ENCODE data around the gene DEDD2.

The DEDD2 gene

DNA sequence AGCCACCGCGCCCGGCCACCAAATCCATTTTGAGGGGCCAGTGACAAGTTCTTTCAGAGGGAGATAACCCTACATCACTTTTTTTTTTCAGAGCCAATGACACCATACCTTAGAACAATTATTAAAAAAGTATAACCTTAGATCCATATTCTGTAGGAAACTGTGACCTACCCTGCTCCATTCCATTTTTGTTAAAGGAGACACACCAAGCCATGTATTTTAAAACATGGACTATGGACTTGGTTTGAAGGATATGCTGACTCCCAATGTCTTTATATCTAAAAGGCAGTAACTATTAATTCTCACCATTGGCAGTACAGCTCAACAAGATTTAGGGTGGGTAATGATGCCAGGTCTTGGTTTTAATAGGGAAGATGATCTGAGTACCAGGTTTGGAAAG lies 23.8 kb upstream of the DEDD2 start:
- H3K4me3 ChIP-seq (ENCODE audit: low read depth in 1 of 5, low read length in 5 of 5): peak overlapping the region; percentile 76 to 92 (median 77)
- peaks cover 0 to 23% (median 14%) of the 10 kb centered on the region in 5 donors for H3K36me3 ChIP-seq (ENCODE audit: control insufficient read depth in 5 of 5, insufficient read depth in 5 of 5, low read length in 5 of 5)
- H3K27ac ChIP-seq (ENCODE audit: low read depth, low read length): peak overlapping the region; percentile 70
- H3K4me1 ChIP-seq (ENCODE audit: control insufficient read depth in 5 of 5, insufficient read depth in 5 of 5, low read length in 5 of 5): peaks cover 20 to 50% (median 43%) of the 10 kb centered on the region in 5 donors
- peak overlapping the region; percentile 92 to 99 (median 98) for H3K9ac ChIP-seq (ENCODE audit: low read length in 5 of 5)
- no peaks in the 10 kb centered on the region for H3K9me3 ChIP-seq (ENCODE audit: control insufficient read depth in 5 of 5, low read length in 5 of 5)
- H3K27me3 ChIP-seq (ENCODE audit: control insufficient read depth in 5 of 5, insufficient read depth in 4 of 5, low read length in 5 of 5): peaks cover 0 to 7% (median 0%) of the 10 kb centered on the region in 5 donors

DNA sequence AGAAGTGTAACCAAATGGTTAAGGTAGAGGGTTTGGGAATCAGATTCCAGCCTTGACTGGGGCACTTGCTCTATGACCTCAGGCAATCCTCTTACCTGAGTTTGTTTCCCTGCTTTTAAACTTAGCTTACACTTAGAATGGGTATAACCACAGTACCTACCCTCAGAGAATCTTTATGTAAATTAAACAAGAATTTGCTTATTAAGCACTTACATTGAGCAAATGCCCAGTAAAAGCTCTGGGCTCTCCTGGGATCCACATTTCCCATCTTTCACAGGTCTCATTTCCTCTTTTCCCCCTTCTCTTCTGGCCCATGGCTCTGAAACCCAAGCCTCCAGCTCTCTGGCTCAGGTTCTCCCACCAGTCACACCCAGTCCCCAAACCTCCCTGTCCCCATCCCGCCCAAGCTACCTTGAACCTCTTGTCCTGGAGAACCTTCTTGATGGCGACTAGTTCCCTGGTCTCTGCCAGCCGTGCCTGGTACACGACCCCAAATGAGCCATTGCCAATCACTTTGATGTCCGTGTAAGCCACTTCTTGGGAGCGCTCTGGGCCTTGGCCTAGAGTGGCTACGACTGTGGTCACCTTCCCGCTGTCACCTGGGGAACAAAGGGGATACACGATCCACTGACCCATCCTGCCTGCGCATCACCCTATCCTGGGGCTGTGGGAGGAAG lies 22.2 kb upstream of the DEDD2 start:
- Histone ChIP-seq H3K36me3 (ENCODE audit: control insufficient read depth in 5 of 5, insufficient read depth in 5 of 5, low read length in 5 of 5) (peaks cover 0 to 39% (median 30%) of the 10 kb centered on the region in 5 donors), H3K4me1 (ENCODE audit: control insufficient read depth in 5 of 5, insufficient read depth in 5 of 5, low read length in 5 of 5) (peaks cover 19 to 36% (median 32%) of the 10 kb centered on the region in 5 donors), H3K27me3 (ENCODE audit: control insufficient read depth in 5 of 5, insufficient read depth in 4 of 5, low read length in 5 of 5) (peaks cover 0 to 7% (median 0%) of the 10 kb centered on the region in 5 donors), H3K9ac (ENCODE audit: low read length in 5 of 5) (peak overlapping the region in 1 of 5 donors; percentile 28), H3K4me3 (ENCODE audit: low read depth in 1 of 5, low read length in 5 of 5) (no peak overlapping the region), H3K27ac (ENCODE audit: low read depth, low read length) (no peak overlapping the region), H3K9me3 (ENCODE audit: control insufficient read depth in 5 of 5, low read length in 5 of 5) (no peaks in the 10 kb centered on the region)

DNA sequence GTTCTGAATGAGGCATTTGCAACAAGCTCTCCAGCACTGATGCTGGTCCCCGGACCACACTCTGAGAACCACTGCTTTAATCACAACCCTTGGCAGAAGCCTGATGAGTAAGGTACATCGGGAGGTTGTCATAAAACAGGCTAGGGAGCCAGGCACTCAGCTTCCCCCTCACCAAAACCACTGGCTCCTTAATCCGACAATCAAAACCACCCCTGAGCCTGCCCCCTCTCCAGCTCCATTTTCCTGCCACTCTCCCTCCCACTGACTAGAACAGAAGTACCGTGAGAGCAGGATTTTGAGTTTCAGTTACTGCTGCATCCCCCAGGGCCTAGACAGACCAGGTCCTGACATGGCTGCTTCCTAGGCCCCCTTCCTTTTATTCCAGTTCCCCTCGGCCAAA lies 17.7 kb upstream of the DEDD2 start:
- Histone ChIP-seq H3K4me3 (ENCODE audit: low read depth in 1 of 5, low read length in 5 of 5) (no peak overlapping the region), H3K27me3 (ENCODE audit: control insufficient read depth in 5 of 5, insufficient read depth in 4 of 5, low read length in 5 of 5) (no peaks in the 10 kb centered on the region), H3K9me3 (ENCODE audit: control insufficient read depth in 5 of 5, low read length in 5 of 5) (no peaks in the 10 kb centered on the region), H3K27ac (ENCODE audit: low read depth, low read length) (no peak overlapping the region), H3K9ac (ENCODE audit: low read length in 5 of 5) (peak overlapping the region in 1 of 5 donors; percentile 48), H3K36me3 (ENCODE audit: control insufficient read depth in 5 of 5, insufficient read depth in 5 of 5, low read length in 5 of 5) (peaks cover 0 to 81% (median 73%) of the 10 kb centered on the region in 5 donors), H3K4me1 (ENCODE audit: control insufficient read depth in 5 of 5, insufficient read depth in 5 of 5, low read length in 5 of 5) (peaks cover 0 to 10% (median 6%) of the 10 kb centered on the region in 5 donors)

DNA sequence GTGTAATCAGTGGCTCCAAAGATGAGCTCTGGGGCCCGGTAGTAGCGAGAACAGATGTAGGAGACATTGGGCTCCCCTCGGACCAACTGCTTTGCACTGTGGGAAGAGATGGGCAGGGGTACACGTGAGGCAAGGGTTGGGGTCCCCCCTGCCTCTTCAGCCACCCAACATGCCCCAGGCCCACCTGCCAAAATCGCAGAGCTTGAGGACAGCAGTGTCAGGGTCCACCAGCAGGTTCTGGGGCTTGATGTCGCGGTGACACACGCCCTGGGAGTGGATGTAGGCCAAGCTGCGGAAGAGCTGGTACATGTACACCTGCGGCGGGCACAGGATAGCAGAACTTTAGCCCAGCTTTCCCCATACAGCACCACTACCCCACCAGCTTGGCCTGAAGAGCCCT lies 16.9 kb upstream of the DEDD2 start:
- Histone ChIP-seq H3K27me3 (ENCODE audit: control insufficient read depth in 5 of 5, insufficient read depth in 4 of 5, low read length in 5 of 5) (no peaks in the 10 kb centered on the region), H3K4me3 (ENCODE audit: low read depth in 1 of 5, low read length in 5 of 5) (no peak overlapping the region), H3K27ac (ENCODE audit: low read depth, low read length) (no peak overlapping the region), H3K9me3 (ENCODE audit: control insufficient read depth in 5 of 5, low read length in 5 of 5) (no peaks in the 10 kb centered on the region), H3K9ac (ENCODE audit: low read length in 5 of 5) (peak overlapping the region in 1 of 5 donors; percentile 46), H3K36me3 (ENCODE audit: control insufficient read depth in 5 of 5, insufficient read depth in 5 of 5, low read length in 5 of 5) (peaks cover 0 to 80% (median 77%) of the 10 kb centered on the region in 5 donors), H3K4me1 (ENCODE audit: control insufficient read depth in 5 of 5, insufficient read depth in 5 of 5, low read length in 5 of 5) (peaks cover 2 to 11% (median 7%) of the 10 kb centered on the region in 5 donors)

DNA sequence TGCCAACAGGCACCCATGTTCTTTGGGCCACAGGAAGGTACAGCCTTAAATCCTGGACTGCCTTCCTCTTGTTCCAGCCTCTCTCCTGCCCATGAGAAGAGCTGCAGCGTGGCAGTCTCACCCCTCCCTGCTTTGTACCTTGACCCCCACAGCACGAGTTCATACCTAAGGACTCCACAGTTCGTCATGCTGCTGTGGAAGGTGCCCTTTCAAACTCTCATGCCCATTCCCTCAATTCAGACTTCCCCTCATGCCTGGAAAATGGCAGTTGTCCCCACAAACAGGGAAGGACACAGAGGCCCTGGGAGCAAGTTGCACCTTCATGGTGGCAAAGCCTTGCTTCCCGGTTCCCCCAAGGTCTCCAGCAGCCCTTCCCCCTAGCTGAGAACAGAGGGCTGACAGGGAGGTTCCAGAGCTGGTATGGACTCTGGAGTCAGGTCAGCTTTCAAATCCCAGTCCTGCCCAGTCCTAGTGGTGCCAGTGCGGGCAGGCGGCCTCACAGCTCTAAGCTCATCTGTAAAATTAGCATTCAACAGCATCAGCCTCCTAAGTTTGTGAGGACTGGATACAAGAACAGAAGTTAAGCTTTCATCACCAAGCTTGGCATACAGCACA lies 16.3 kb upstream of the DEDD2 start:
- H3K27ac ChIP-seq (ENCODE audit: low read depth, low read length): no peak overlapping the region
- peaks cover 2 to 11% (median 4%) of the 10 kb centered on the region in 5 donors for H3K4me1 ChIP-seq (ENCODE audit: control insufficient read depth in 5 of 5, insufficient read depth in 5 of 5, low read length in 5 of 5)
- H3K9me3 ChIP-seq (ENCODE audit: control insufficient read depth in 5 of 5, low read length in 5 of 5): no peaks in the 10 kb centered on the region
- H3K9ac ChIP-seq (ENCODE audit: low read length in 5 of 5): peak overlapping the region in 1 of 5 donors; percentile 46
- no peak overlapping the region for H3K4me3 ChIP-seq (ENCODE audit: low read depth in 1 of 5, low read length in 5 of 5)
- peaks cover 0 to 80% (median 77%) of the 10 kb centered on the region in 5 donors for H3K36me3 ChIP-seq (ENCODE audit: control insufficient read depth in 5 of 5, insufficient read depth in 5 of 5, low read length in 5 of 5)
- no peaks in the 10 kb centered on the region for H3K27me3 ChIP-seq (ENCODE audit: control insufficient read depth in 5 of 5, insufficient read depth in 4 of 5, low read length in 5 of 5)

DNA sequence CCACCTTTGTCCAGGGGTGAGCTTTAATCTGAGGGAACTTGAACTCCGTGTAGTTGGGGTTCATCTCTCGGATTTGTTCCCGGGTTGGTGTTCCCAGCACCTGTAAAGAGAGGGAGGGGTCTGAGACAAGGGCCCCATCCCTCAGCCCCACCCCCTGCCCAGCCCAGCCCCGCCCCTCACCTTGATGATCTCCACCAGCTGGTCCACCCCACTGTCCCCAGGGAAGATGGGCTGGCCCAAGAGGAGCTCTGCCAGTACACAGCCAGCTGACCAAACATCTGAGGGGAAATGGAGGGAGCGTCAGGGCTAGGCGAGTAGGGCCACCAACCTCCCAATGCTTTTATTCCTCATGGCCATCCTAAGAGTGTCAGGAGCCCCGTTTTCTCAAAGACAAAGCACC lies 15.6 kb upstream of the DEDD2 start:
- Histone ChIP-seq H3K4me3 (ENCODE audit: low read depth in 1 of 5, low read length in 5 of 5) (no peak overlapping the region), H3K27ac (ENCODE audit: low read depth, low read length) (no peak overlapping the region), H3K9ac (ENCODE audit: low read length in 5 of 5) (no peak overlapping the region)

DNA sequence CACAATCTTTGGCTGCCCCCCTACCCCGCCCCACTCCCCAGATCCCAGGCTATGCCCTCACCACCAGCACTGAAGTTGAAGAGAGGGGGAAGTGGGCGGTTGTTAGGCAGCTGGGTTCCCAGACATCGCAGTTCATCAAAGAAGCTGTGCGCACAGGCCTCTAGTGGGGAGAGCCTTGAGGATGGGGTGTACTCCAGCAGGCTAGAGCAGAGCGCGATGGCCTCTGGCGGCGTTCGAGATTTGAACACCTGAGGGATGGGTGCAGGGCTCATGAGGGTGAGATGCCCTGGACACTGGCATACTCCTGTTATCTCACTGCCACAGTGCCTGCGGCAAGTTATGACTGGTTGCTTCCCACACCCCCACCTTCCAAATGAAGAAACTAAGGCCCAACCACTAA lies 15.0 kb upstream of the DEDD2 start:
- peaks cover 0 to 91% (median 83%) of the 10 kb centered on the region in 5 donors for H3K36me3 ChIP-seq (ENCODE audit: control insufficient read depth in 5 of 5, insufficient read depth in 5 of 5, low read length in 5 of 5)
- no peak overlapping the region for H3K4me3 ChIP-seq (ENCODE audit: low read depth in 1 of 5, low read length in 5 of 5)
- peaks cover 2 to 11% (median 4%) of the 10 kb centered on the region in 5 donors for H3K4me1 ChIP-seq (ENCODE audit: control insufficient read depth in 5 of 5, insufficient read depth in 5 of 5, low read length in 5 of 5)
- H3K9me3 ChIP-seq (ENCODE audit: control insufficient read depth in 5 of 5, low read length in 5 of 5): no peaks in the 10 kb centered on the region
- H3K27me3 ChIP-seq (ENCODE audit: control insufficient read depth in 5 of 5, insufficient read depth in 4 of 5, low read length in 5 of 5): no peaks in the 10 kb centered on the region
- H3K27ac ChIP-seq (ENCODE audit: low read depth, low read length): no peak overlapping the region
- no peak overlapping the region for H3K9ac ChIP-seq (ENCODE audit: low read length in 5 of 5)

More for the DNA sequence above, 15.6 kb upstream of the DEDD2 start:
- no peaks in the 10 kb centered on the region for H3K27me3 ChIP-seq (ENCODE audit: control insufficient read depth in 5 of 5, insufficient read depth in 4 of 5, low read length in 5 of 5)
- H3K36me3 ChIP-seq (ENCODE audit: control insufficient read depth in 5 of 5, insufficient read depth in 5 of 5, low read length in 5 of 5): peaks cover 0 to 86% (median 79%) of the 10 kb centered on the region in 5 donors
- peaks cover 2 to 11% (median 4%) of the 10 kb centered on the region in 5 donors for H3K4me1 ChIP-seq (ENCODE audit: control insufficient read depth in 5 of 5, insufficient read depth in 5 of 5, low read length in 5 of 5)
- H3K9me3 ChIP-seq (ENCODE audit: control insufficient read depth in 5 of 5, low read length in 5 of 5): no peaks in the 10 kb centered on the region

DNA sequence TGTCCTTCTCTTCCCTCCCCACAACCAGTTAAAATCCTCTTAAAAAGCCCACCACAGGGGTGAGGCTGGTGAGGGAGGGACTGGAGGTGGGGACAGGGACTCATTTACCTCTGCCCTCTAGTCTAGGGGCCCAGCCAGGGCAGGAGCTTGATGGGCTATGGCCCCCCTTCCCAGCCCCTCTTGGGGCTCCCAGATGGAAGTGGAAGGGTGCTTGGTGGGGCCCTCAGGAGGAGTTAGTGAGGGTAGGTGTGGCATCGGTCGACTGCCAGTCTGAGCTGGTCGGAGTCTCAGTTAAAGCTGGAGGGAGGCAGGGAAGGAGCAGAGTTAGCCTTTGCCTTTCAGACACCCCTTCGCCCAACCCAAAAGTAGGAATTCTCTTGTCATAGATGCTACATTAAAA lies 13.1 kb upstream of the DEDD2 start:
- H3K36me3 ChIP-seq (ENCODE audit: control insufficient read depth in 5 of 5, insufficient read depth in 5 of 5, low read length in 5 of 5): peaks cover 0 to 94% (median 86%) of the 10 kb centered on the region in 5 donors
- H3K27ac ChIP-seq (ENCODE audit: low read depth, low read length): no peak overlapping the region
- H3K4me1 ChIP-seq (ENCODE audit: control insufficient read depth in 5 of 5, insufficient read depth in 5 of 5, low read length in 5 of 5): peaks cover 2 to 11% (median 4%) of the 10 kb centered on the region in 5 donors
- no peaks in the 10 kb centered on the region for H3K27me3 ChIP-seq (ENCODE audit: control insufficient read depth in 5 of 5, insufficient read depth in 4 of 5, low read length in 5 of 5)
- no peak overlapping the region for H3K4me3 ChIP-seq (ENCODE audit: low read depth in 1 of 5, low read length in 5 of 5)
- peak overlapping the region in 1 of 5 donors; percentile 37 for H3K9ac ChIP-seq (ENCODE audit: low read length in 5 of 5)
- no peaks in the 10 kb centered on the region for H3K9me3 ChIP-seq (ENCODE audit: control insufficient read depth in 5 of 5, low read length in 5 of 5)

DNA sequence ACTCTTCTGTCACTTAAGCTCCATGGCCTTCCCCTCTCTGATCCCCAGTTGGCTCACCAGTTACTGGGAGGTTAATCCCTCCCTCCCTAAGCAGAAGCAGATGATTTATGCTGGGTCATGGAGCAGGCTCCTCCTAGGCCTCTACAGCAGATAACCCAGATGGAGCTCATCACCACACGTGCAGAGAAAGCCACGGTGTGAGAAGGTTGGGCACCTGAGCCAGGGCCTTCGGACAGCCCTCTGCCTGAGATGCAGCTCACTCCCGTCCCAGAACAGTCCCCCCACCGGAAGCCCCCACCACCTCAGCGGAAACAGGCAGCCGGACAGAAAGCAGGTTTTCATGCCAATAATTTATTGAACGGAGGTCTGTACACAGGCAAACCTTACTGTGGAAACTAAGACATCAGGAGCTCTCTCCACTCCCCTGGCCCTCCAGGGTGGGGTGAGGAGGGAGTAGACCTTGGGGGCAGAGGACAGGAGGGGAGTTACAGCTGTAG lies 12.4 kb upstream of the DEDD2 start:
- H3K36me3 ChIP-seq (ENCODE audit: control insufficient read depth in 5 of 5, insufficient read depth in 5 of 5, low read length in 5 of 5): peaks cover 0 to 94% (median 87%) of the 10 kb centered on the region in 5 donors
- peak overlapping the region in 1 of 5 donors; percentile 17 for H3K9ac ChIP-seq (ENCODE audit: low read length in 5 of 5)
- H3K27me3 ChIP-seq (ENCODE audit: control insufficient read depth in 5 of 5, insufficient read depth in 4 of 5, low read length in 5 of 5): no peaks in the 10 kb centered on the region
- H3K4me3 ChIP-seq (ENCODE audit: low read depth in 1 of 5, low read length in 5 of 5): no peak overlapping the region
- H3K4me1 ChIP-seq (ENCODE audit: control insufficient read depth in 5 of 5, insufficient read depth in 5 of 5, low read length in 5 of 5): peaks cover 2 to 11% (median 4%) of the 10 kb centered on the region in 5 donors
- no peak overlapping the region for H3K27ac ChIP-seq (ENCODE audit: low read depth, low read length)
- H3K9me3 ChIP-seq (ENCODE audit: control insufficient read depth in 5 of 5, low read length in 5 of 5): no peaks in the 10 kb centered on the region

DNA sequence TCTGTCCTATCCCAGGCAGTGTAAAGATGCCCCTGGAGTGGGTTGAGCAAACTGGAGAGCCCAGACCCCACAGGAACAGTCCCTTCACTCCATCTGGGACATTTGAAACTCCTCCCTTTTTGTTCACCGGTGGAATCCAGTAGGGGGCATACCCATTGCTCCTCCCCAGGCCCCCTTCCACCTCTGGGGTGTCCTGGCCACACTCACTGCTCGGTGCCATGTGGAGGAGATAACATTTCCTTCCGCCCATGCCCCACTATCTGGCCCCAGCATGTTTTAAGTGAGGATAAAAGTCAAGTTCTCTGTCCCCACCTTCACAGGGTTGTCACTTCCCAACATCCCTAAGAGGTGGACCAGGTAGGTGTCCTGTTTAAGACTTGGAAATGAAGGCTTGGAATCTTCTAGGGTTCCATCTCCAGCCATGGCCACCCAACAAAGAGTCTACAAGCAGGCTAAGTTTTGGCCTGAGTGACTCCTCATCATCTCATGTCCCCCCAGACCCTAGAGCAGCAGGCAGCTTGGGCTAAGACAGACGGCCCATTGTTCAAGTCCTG lies 11.9 kb upstream of the DEDD2 start:
- peak overlapping the region in 1 of 5 donors; percentile 17 for H3K9ac ChIP-seq (ENCODE audit: low read length in 5 of 5)
- peaks cover 0 to 94% (median 89%) of the 10 kb centered on the region in 5 donors for H3K36me3 ChIP-seq (ENCODE audit: control insufficient read depth in 5 of 5, insufficient read depth in 5 of 5, low read length in 5 of 5)

More for the DNA sequence above, 11.9 kb upstream of the DEDD2 start:
- H3K4me1 ChIP-seq (ENCODE audit: control insufficient read depth in 5 of 5, insufficient read depth in 5 of 5, low read length in 5 of 5): peaks cover 2 to 11% (median 4%) of the 10 kb centered on the region in 5 donors
- no peaks in the 10 kb centered on the region for H3K9me3 ChIP-seq (ENCODE audit: control insufficient read depth in 5 of 5, low read length in 5 of 5)
- H3K4me3 ChIP-seq (ENCODE audit: low read depth in 1 of 5, low read length in 5 of 5): no peak overlapping the region
- H3K27me3 ChIP-seq (ENCODE audit: control insufficient read depth in 5 of 5, insufficient read depth in 4 of 5, low read length in 5 of 5): no peaks in the 10 kb centered on the region
- no peak overlapping the region for H3K27ac ChIP-seq (ENCODE audit: low read depth, low read length)

All from subcutaneous abdominal adipose tissue (tissue), 5 donors.